HUES6 (cell line): ENCODE results near the gene FLNB.

Experiments used
- H3K27ac ChIP-seq: 2 replicates; pipeline ENCODE4 v1.7.0; 2013; ENCODE audit warnings: low read depth, mild to moderate bottlenecking, low read length, inconsistent platforms
- H3K27me3 ChIP-seq: 2 replicates; pipeline ENCODE4 v1.6.1; 2013; ENCODE audit warnings: low read length; ENCODE audit not compliant: control insufficient read depth, insufficient read depth
- H3K36me3 ChIP-seq: 2 replicates; pipeline ENCODE4 v1.6.1; 2013; ENCODE audit warnings: low read length; ENCODE audit not compliant: control insufficient read depth, insufficient read depth
- H3K4me1 ChIP-seq: 2 replicates; pipeline ENCODE4 v1.6.1; 2013; ENCODE audit warnings: low read length; ENCODE audit not compliant: control insufficient read depth, insufficient read depth
- H3K4me3 ChIP-seq: 2 replicates; pipeline ENCODE4 v1.5.1; 2013; ENCODE audit warnings: low read depth, low read length
- H3K9ac ChIP-seq: one replicate; pipeline ENCODE4 v1.6.1; 2013; ENCODE audit warnings: mild to moderate bottlenecking, low read length
- H3K9me3 ChIP-seq: 2 replicates; pipeline ENCODE4 v1.6.1; 2013; ENCODE audit warnings: low read depth, low read length; ENCODE audit not compliant: control insufficient read depth, insufficient read depth

Gene FLNB

DNA sequence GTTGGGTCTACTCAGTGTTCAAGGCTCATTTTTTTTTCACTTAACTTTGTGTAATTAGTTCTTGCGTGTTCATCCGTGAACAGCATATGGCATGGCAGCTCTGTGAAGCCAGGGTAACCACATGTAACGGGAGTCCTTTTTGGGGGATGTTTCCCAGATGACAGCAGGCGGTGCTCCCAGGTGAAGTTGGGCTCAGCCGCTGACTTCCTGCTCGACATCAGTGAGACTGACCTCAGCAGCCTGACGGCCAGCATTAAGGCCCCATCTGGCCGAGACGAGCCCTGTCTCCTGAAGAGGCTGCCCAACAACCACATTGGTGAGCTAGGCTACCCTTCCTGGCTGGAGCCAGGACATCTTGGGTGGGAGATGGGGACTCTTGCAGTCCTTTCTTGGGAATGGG, 139.8 kb downstream of the FLNB start:
- Histone ChIP-seq H3K36me3 (peaks cover 99% of the 10 kb centered on the region), H3K9me3 (no peaks in the 10 kb centered on the region)

DNA sequence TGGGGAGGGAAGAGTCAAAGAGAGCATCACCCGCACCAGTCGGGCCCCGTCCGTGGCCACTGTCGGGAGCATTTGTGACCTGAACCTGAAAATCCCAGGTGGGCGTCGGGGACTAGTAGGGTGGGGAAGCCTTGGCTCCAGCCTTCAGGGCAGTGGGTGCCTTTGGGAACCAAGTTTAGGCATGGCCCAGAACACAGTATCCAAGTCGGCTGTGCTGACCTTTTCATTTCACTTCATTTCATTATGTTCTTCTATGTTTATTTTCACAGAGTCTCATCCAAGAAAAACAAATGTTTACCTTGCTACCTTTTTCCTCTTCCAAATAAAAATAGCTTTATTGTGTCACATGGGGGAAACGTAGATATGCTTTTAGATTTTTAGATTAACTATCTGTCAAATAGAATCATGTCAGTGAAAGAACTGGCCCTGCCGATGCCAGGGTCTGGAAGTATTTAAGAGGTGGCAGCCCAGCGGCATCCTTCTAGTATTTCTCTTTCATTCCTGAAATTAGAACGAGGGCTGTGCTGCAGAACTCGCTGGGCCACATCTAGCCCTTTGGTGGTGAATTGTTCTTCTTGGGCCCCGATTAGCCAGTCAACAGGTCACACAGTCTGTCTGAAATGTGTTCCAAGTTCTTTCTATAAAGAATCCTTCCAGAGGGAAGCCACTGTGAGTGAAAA, 142.0 kb downstream of the FLNB start:
- no peak overlapping the region for H3K9ac ChIP-seq
- no peak overlapping the region for H3K27ac ChIP-seq
- H3K4me3 ChIP-seq = no peak overlapping the region
- H3K36me3 ChIP-seq = peaks cover 100% of the 10 kb centered on the region
- no peaks in the 10 kb centered on the region for H3K27me3 ChIP-seq
- H3K9me3 ChIP-seq = no peaks in the 10 kb centered on the region
- no peaks in the 10 kb centered on the region for H3K4me1 ChIP-seq

More for the DNA sequence above, 139.8 kb downstream of the FLNB start:
- Histone ChIP-seq H3K27me3 (no peaks in the 10 kb centered on the region), H3K27ac (no peak overlapping the region), H3K4me1 (no peaks in the 10 kb centered on the region), H3K9ac (no peak overlapping the region), H3K4me3 (no peak overlapping the region)

DNA sequence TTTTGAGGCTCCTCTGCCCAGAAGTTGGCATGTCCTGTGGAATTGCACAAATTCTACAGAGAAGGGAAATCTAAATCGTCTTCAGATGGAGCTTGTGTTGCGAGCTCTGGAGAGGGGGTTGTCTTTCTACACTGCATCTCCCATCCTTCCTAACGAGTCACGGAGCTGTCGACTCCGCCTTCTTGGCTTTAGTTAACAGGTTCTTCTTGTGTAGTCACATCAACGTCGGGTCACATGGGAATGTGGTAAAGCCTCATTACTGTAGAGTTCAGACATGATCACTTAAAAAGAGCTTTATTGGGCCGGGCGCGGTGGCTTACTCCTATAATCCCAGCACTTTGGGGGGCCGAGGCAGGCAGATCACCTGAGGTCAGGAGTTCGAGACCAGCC, 142.6 kb downstream of the FLNB start:
- no peaks in the 10 kb centered on the region for H3K27me3 ChIP-seq
- H3K36me3 ChIP-seq = peaks cover 100% of the 10 kb centered on the region
- H3K9me3 ChIP-seq = no peaks in the 10 kb centered on the region
- H3K27ac ChIP-seq = no peak overlapping the region
- no peak overlapping the region for H3K9ac ChIP-seq
- H3K4me1 ChIP-seq = no peaks in the 10 kb centered on the region
- no peak overlapping the region for H3K4me3 ChIP-seq

DNA sequence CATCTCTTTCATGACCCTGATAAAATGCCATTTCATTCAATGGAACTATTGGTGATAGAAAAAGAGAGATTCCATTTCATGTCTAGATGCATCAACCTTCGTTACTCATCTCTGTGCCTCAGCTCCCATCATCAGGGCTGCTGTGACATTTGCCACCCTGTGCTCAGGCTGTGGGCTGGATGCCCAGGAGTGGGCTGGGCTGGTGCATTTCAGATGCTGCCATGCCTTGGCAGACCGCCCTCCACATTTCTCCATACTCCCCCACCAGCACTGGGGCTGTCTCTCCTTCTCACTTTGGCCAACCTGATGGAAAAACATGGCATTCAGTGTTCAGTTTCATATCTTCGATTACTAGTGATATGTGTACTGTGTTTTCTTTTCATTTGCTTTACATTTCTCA, 143.4 kb downstream of the FLNB start:
- Histone ChIP-seq H3K4me1 (no peaks in the 10 kb centered on the region), H3K9ac (no peak overlapping the region), H3K9me3 (no peaks in the 10 kb centered on the region), H3K4me3 (no peak overlapping the region), H3K36me3 (peaks cover 100% of the 10 kb centered on the region), H3K27ac (no peak overlapping the region), H3K27me3 (no peaks in the 10 kb centered on the region)

DNA sequence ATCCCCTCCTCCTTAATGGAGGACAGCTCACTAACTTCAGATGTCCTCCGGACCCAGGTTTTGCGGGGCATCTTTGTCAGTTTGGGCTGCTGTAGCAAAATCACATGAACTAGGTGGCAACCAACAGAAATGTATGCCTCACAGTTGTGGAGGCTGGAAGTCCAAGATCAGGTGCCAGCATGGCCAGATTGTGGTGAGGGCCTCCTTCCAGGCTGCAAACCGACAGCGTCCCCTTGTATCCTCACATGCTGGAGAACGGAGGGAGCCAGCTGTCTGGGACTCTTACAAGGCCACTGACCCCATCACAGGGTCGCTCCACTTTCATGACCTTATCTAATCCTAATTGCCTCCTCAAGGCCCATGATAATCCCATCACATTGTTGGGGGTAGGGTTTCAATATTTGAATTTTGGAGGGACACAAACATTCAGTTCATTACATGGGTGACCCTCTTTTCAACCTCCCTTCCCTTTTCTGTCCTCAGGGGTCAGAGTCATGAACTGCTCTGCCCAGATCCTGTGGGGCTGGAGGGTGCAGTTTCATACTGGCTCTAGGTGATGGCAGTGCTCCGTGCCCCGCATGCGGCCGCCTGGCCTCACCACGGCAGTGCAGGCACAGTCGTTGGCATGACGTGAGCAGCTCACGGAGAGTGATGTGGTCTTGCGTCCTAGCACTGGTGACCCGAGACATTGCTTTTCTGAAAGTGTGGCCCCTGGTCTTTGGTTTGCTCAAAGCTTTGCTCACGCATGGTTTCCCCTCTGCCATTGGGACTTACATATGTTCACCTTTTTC, 144.2 kb downstream of the FLNB start:
- Histone ChIP-seq H3K27me3 (no peaks in the 10 kb centered on the region), H3K27ac (no peak overlapping the region), H3K9me3 (no peaks in the 10 kb centered on the region), H3K4me1 (no peaks in the 10 kb centered on the region), H3K4me3 (no peak overlapping the region), H3K36me3 (peaks cover 100% of the 10 kb centered on the region), H3K9ac (no peak overlapping the region)

DNA sequence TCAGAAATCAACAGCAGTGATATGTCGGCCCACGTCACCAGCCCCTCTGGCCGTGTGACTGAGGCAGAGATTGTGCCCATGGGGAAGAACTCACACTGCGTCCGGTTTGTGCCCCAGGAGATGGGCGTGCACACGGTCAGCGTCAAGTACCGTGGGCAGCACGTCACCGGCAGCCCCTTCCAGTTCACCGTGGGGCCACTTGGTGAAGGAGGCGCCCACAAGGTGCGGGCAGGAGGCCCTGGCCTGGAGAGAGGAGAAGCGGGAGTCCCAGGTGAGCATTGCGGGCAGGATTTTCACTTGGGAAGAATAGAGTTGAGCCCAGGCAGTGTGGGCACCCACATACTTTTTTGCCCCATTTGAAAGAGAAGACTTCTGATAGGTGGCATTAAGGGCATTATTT, 145.1 kb downstream of the FLNB start:
- H3K9me3 ChIP-seq = no peaks in the 10 kb centered on the region
- H3K27ac ChIP-seq = no peak overlapping the region
- H3K9ac ChIP-seq = no peak overlapping the region
- H3K36me3 ChIP-seq = peaks cover 100% of the 10 kb centered on the region
- H3K4me3 ChIP-seq = no peak overlapping the region
- no peaks in the 10 kb centered on the region for H3K27me3 ChIP-seq
- H3K4me1 ChIP-seq = no peaks in the 10 kb centered on the region

DNA sequence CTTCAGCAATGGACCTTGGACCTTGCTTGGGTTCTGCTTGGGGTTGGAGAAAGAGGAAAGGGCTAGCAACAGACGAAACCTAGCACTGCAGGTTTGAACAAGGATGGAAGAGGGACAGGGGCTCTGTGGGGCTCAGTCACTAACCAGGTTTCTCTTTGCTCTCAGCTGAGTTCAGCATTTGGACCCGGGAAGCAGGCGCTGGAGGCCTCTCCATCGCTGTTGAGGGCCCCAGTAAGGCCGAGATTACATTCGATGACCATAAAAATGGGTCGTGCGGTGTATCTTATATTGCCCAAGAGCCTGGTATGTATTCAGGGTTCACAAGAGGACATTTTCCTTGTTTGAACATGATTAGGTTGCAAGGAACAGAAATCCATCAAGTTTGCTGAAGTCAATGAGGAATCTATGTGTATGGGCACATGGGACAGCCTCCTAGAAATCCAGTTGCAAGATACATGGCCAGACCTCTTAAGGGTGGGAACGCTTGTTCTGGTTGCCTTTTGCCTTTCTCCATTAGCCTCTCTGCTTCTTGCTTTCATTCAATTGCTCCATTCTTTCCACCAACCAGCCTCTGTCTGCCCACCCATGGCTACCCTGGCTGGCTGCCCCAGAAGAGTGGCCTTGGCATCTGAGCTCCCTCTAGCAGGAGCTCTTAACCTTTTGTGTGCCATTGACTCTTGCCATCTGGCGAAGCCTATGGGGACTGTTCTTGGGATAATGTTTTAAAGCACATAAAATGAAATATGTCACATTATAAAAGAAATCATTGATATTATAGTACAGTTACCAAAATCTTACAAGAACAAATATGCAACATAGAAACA, 146.6 kb downstream of the FLNB start:
- no peaks in the 10 kb centered on the region for H3K9me3 ChIP-seq
- H3K27ac ChIP-seq = no peak overlapping the region
- no peak overlapping the region for H3K4me3 ChIP-seq
- H3K27me3 ChIP-seq = no peaks in the 10 kb centered on the region
- H3K9ac ChIP-seq = no peak overlapping the region
- H3K36me3 ChIP-seq = peaks cover 99% of the 10 kb centered on the region
- no peaks in the 10 kb centered on the region for H3K4me1 ChIP-seq

DNA sequence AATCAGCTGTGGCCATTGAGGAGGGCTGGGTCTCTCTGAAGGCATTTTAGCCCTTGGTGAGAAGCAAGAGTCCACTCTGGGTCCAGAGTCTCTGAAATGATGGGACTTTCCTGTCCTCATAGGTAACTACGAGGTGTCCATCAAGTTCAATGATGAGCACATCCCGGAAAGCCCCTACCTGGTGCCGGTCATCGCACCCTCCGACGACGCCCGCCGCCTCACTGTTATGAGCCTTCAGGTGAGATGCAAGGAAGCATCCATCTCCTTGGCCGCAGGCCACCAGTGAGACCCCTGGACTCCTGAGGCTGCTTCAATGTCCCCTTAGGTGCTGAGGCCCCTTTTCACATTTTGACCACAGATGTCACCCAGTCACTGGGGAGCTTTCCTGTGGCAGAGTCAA, 147.6 kb downstream of the FLNB start:
- Histone ChIP-seq H3K27me3 (no peaks in the 10 kb centered on the region), H3K36me3 (peaks cover 98% of the 10 kb centered on the region), H3K4me3 (no peak overlapping the region), H3K27ac (no peak overlapping the region), H3K9me3 (no peaks in the 10 kb centered on the region), H3K4me1 (no peaks in the 10 kb centered on the region), H3K9ac (no peak overlapping the region)

DNA sequence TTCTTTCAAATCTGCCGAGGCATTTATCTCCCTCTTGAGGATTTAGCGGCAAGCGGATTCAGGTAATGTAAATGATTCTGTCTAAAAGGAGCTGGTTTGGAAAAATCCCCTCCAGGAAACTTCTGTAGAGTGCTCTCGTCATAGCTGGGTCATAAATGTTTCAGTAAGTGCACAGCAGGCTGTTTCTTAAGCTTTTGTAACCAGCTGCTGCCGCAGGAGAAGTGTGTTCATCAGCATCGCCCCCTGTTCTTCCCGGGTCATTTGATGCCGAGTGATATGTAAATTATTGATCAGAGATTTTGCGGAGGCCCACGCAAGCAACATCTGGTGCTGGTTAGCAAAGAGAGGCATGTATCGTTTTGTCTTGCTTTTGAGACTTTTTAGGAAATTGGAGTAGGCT, 149.5 kb downstream of the FLNB start:
- no peak overlapping the region for H3K4me3 ChIP-seq
- no peak overlapping the region for H3K27ac ChIP-seq
- no peaks in the 10 kb centered on the region for H3K27me3 ChIP-seq
- H3K9ac ChIP-seq = no peak overlapping the region
- H3K4me1 ChIP-seq = no peaks in the 10 kb centered on the region
- H3K9me3 ChIP-seq = no peaks in the 10 kb centered on the region
- H3K36me3 ChIP-seq = peaks cover 98% of the 10 kb centered on the region

DNA sequence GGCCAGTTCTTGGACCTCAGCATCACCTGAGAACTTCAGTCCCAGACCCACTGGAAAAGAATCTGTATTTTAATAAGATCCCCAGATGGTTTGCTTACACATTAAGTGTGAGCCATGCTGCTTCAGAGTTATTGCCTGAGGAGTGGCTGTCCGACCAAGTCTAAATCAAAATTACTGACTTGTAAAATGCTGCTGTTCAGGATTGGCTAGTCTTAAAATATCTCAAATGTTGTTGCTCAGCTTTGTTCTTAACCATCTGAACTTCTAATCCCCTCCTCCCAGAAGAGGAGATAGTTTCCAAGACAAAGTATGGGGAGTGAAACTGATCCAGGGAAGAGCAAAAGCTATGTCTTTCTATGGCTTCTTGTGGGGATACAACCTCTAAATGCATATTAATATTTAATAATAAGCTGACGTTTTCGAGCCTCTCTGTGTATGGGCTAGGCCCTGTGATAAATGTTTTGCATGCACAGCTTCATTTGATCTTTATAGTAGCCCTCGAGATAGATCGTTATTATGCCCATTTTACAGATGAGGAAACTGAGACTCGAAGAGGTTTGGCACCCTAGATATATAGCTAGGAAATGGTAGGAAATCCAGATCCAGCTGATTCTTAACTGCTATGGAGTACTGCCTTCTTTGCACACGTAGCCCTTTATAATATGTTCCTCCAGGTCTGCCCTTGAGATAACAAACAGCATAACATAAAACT, 150.4 kb downstream of the FLNB start:
- Histone ChIP-seq H3K4me3 (no peak overlapping the region), H3K9me3 (no peaks in the 10 kb centered on the region), H3K27ac (no peak overlapping the region), H3K4me1 (no peaks in the 10 kb centered on the region; the same call in 1 of the 2 replicates), H3K36me3 (peaks cover 98% of the 10 kb centered on the region), H3K27me3 (no peaks in the 10 kb centered on the region), H3K9ac (no peak overlapping the region)
